HG02759 (cell line): ENCODE data around the gene STARD8.

Experiments used
- ATAC-seq: cut with Tn5 transposase; IDR thresholded peaks from one replicate; pipeline ENCODE4 v1.9.1; 2021; ENCODE audit warnings: mild to moderate bottlenecking, moderate library complexity; ENCODE audit not compliant: unreplicated experiment

Gene STARD8

GRCh38 chrX:68743754-68744153 lies 96.3 kb downstream of the STARD8 start:
- no peak for ATAC-seq

DNA sequence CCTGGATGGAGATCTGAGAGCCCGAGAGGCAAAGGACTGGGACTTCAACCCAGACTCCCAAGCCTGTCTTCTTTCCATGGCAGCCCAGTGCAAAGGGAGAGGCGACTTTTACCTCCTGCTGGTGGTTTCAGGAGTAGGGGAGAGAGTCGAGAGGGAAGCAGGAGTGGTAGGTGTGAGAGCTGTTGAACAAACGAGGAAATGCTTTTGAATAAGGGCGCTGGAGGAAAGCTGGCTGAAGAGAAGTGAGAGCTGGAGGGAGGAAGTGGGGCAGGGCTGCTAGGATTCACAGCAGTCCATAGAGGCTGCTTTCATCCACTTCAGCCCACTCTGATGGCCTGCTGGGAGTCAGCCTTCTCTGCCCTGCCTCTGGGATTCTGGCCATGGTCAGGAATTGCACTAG lies 99.5 kb downstream of the STARD8 start:
- no peak for ATAC-seq

DNA sequence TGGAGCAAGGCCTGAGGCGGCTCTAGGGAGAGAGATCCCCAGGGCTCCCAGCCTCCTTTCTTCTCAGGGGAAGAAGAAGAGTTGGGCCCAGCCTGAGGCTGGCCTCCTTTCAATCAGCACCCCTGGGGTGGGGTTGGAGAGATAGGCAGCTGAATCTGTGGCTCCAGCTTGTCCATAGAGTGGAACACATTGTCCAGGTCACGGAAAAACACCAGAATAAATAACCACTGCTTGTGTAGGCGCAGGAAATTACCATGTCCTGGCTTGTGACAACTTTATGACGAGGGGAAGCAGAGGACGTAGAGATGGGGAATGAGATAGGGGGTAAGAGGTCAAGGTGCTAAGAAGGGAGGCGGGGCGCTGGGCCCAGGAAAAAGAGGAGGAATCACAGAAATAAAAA lies 100.6 kb downstream of the STARD8 start:
- no peak for ATAC-seq

DNA sequence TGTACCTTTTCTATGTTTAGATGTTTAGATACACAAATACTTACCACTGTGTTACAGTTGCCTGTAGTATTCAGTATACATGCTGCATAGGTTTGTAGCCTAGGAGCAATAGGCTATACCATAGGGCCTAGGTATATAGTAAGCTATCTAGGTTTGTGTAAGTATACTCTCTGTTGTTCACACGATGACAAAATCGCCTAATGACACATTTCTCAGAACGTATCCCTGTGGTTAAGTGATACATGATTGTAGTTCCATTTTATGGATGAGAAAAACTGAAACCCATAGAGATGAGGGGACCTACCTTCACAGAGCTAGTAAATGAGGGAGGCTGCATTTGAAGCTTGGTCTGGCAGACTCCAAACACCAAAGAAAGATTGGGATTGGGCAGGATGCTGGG lies 102.0 kb downstream of the STARD8 start:
- ATAC-seq, result no peak

GRCh38 chrX:68750316-68750715 lies 102.8 kb downstream of the STARD8 start:
- no peak for ATAC-seq

DNA sequence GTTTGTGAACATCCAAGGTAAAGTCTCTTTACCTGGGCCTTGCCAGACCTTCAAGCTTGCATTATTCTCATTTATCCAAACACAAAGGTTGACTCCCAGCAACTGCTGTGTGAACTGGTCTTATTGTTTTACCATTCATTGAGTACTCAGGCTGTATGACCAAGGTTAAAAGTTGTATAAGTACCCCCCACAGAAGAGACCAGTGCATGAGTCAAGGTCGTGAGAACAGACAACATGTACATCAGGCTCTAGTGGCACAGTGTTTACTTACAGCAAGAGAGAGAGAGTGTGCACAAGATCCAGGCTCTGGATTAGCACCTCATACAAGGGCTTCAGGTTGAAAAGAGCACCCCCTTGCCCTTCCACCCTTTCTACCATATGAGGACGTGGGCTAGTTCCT lies 103.9 kb downstream of the STARD8 start:
- no peak for ATAC-seq

DNA sequence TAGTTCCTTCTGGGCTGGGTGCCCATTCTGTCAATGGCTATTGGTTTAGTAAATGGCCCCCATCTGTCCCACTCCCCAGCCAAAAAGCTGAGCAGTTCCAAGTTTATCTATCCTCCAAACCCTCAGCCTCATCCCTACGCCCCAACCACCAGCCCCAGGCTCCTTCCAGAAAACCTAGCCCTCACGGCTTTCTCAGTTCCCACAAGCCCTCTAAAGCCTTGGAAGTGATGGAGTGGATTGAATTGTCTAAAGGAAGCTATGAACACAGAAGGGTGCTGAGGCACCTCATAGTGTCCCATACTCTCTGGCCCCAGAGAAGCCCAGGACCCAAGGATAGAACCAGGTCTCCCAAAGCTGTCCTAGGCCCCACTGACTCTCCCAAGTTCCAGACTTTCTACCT lies 105.8 kb downstream of the STARD8 start:
- no peak for ATAC-seq

GRCh38 chrX:68754406-68754805 lies 106.9 kb downstream of the STARD8 start:
- ATAC-seq, result no peak

DNA sequence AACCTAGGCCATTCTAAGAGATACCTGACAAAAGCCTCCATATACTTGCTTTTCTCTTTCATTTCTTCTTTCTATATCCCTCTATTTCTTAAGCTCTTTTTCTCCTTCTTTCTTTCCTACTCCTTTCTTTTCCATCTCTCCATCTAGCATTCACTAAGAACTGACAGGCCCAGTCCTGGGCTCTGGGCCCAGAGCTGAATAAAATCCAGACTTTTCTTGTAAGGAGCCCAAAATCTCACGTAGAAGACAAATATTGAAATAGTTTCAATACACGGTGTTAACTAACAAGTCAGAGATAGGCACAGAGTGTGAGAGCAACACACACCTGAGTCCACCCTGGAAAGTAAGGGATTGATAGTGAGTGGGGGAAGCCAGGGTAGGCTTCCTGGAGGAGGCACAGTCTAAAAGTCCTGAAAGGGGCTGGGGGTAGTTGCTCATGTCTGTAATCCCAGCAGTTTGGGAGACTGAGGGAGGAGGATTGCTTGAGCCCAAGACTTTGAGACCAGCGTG lies 108.2 kb downstream of the STARD8 start:
- no peak for ATAC-seq

DNA sequence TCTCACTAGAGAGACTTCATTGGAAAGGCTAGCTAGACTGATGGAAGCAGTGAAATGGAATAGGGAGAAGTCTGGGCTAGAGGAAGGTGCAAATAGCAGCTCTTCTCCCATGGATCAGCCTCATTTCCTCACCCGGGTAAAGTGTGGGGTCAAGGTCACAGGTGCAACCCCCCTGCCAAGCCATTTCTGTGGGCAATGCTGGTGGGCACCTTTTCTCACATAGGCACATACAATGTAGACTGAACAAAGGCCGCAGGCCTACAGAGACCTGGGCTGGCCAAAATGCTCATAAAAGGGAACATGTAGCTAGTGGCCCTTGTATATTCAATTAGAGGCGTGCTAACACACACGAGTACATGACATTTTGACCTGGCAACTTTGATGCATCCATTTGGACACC lies 109.9 kb downstream of the STARD8 start:
- ATAC-seq, result no peak

- ATAC-seq, result no peak
Observed at GRCh38 chrX:68757731-68758130, 110.3 kb downstream of the STARD8 start.

DNA sequence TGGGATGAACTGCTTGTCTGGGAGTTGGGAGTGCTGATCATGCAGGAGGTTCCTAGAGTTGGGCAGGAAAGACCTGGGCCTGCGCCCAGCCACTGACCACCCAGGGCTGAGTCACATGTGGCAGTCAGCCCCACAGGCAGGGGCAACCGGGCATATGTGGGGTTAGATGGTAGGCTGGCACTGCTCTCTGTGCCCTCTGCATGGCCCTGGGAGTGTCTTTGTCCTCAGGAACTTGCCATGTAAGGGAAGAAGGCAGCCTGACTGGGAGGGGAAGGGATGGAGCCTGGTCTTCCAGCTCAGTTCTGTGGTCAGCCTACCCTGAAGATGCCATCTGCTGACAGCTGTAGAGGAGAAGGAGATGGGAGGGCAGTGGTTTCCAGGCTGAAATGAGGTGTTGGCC lies 111.2 kb downstream of the STARD8 start:
- ATAC-seq, result no peak

DNA sequence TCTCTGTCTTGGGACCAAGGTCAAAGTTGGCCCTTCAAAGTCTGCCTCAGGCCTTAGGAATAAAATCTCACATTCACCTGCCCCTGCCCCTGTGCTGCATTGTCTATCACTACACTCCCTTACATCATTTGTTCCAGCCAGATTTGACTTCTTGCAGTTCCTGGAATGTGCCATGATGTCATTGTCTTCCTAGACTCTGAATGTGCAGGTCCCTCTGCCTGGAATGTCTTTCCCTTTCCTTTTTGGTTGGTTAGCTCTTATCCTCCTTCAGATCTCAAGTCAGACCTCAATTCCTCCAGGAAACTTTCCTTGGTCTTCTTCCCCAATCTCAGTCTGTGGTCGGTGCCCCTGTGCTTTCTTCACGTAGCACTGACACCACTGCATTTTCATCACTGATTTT lies 113.6 kb downstream of the STARD8 start:
- no peak for ATAC-seq

DNA sequence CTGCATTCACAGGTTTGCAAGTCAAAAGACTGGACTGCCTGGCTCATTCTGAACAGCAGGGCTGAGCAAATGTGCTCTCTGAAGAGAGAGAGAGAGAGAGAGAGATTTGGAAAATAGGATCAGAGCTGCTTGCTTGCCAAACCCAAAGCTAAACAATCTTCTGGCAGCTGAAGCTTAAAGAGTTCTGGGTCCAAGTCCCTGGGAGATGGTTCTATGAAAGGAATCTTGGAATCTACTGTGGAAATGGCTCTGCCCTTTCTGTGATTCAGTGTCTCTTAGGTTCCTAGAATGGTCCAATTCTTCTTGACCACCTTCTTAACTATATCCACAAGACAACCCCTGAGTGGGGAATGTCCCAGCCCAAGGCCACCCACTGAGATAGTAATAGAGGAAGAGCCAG lies 115.3 kb downstream of the STARD8 start:
- no peak for ATAC-seq

GRCh38 chrX:68763481-68763880 lies 116.0 kb downstream of the STARD8 start:
- no peak for ATAC-seq
